SK-N-MC (cell line): ENCODE data around the gene DDX56.
"Not testable (repeated sequence)": the region's sequence is repeated elsewhere in the genome, so short reads cannot be mapped to it uniquely, and the experiment has no call there.

Experiments
- DNase-seq: peaks from one replicate; pipeline ENCODE4 v3.0.0-alpha.2; 2011; ENCODE audit warnings: low read depth, low spot score
- H3K27ac ChIP-seq: fragments of 200-600 bp; sonication (generic); 2 replicates; pipeline ENCODE4 v1.5.1; 2016; ENCODE audit warnings: mixed run types
- H3K36me3 ChIP-seq: fragments of 200-600 bp; sonication (generic); 2 replicates; pipeline ENCODE4 v1.6.1; 2017; ENCODE audit warnings: antibody characterized with exemption, low read length, mixed read lengths; ENCODE audit not compliant: insufficient read depth
- H3K4me3 ChIP-seq: fragments of 200-600 bp; sonication (generic); 2 replicates; pipeline ENCODE4 v1.5.1; 2016
- H3K9ac ChIP-seq: fragments of 200-600 bp; sonication (generic); 2 replicates; pipeline ENCODE4 v1.8.0; 2017; ENCODE audit warnings: mixed run types, mixed read lengths; ENCODE audit not compliant: insufficient read length
- H3K9me3 ChIP-seq: fragments of 200-600 bp; sonication (generic); 2 replicates; pipeline ENCODE4 v1.6.1; 2017; ENCODE audit warnings: low read depth, mild to moderate bottlenecking, antibody characterized with exemption, low read length, moderate library complexity, mixed read lengths
- EZH2 ChIP-seq: fragments of 200-600 bp; sonication (generic); IDR thresholded peaks from one replicate; pipeline ENCODE4 v1.6.1; 2017; ENCODE audit warnings: antibody characterized with exemption
- FOXP2 ChIP-seq: optimal IDR thresholded peaks from 2 replicates; pipeline ENCODE3; 2011; ENCODE audit warnings: mild to moderate bottlenecking, moderate library complexity; ENCODE audit not compliant: insufficient read depth; ENCODE audit errors: extremely low read length, control extremely low read depth
- POLR2AphosphoS5 ChIP-seq: IDR thresholded peaks from 2 replicates; pipeline ENCODE4 v1.6.1; 2012; ENCODE audit warnings: mild to moderate bottlenecking, low read depth, low read length, borderline replicate concordance

DDX56 gene

GRCh38 chr7:44603193-44603592, 29.5 kb upstream of the DDX56 start:
- H3K36me3 ChIP-seq: no peaks in the 10 kb centered on the region
- no peak for DNase-seq
- H3K4me3 ChIP-seq: no peak overlapping the region
- TF ChIP-seq POLR2AphosphoS5 (no peak), EZH2 (no peak), FOXP2 (no peak)
- H3K9me3 ChIP-seq: no peaks in the 10 kb centered on the region
- no peak overlapping the region for H3K27ac ChIP-seq
- no peak overlapping the region for H3K9ac ChIP-seq

- Histone ChIP-seq H3K9ac (no peak overlapping the region), H3K27ac (no peak overlapping the region), H3K4me3 (no peak overlapping the region), H3K36me3 (no peaks in the 10 kb centered on the region), H3K9me3 (no peaks in the 10 kb centered on the region)
- no peak for DNase-seq
- TF ChIP-seq EZH2 (no peak), POLR2AphosphoS5 (no peak), FOXP2 (no peak)
Observed at GRCh38 chr7:44602576-44602910, 28.8 kb upstream of the DDX56 start.

- H3K9ac ChIP-seq: no peak overlapping the region
- H3K36me3 ChIP-seq: no peaks in the 10 kb centered on the region
- H3K4me3 ChIP-seq: no peak overlapping the region
- no peaks in the 10 kb centered on the region for H3K9me3 ChIP-seq
- DNase-seq: no peak
- TF ChIP-seq EZH2 (no peak), FOXP2 (no peak), POLR2AphosphoS5 (no peak)
- no peak overlapping the region for H3K27ac ChIP-seq
Observed at GRCh38 chr7:44599222-44599621, 25.5 kb upstream of the DDX56 start.

- not testable (repeated sequence) for H3K9me3 ChIP-seq, H3K36me3 ChIP-seq, H3K27ac ChIP-seq, DNase-seq, H3K4me3 ChIP-seq, H3K9ac ChIP-seq
Observed at GRCh38 chr7:44597181-44597580, 23.5 kb upstream of the DDX56 start.

- Histone ChIP-seq H3K9me3 (no peaks in the 10 kb centered on the region), H3K36me3 (no peaks in the 10 kb centered on the region), H3K9ac (no peak overlapping the region), H3K27ac (no peak overlapping the region), H3K4me3 (no peak overlapping the region)
- TF ChIP-seq FOXP2: no peak
- no peak for TF ChIP-seq POLR2AphosphoS5
- no peak for TF ChIP-seq EZH2
- DNase-seq: no peak
Observed at GRCh38 chr7:44595934-44596635, 22.4 kb upstream of the DDX56 start.

- Histone ChIP-seq H3K4me3 (no peak overlapping the region), H3K9me3 (no peaks in the 10 kb centered on the region), H3K9ac (no peak overlapping the region), H3K36me3 (no peaks in the 10 kb centered on the region), H3K27ac (no peak overlapping the region)
- no peak for TF ChIP-seq FOXP2
- DNase-seq: no peak
Observed at GRCh38 chr7:44590910-44591309, 17.2 kb upstream of the DDX56 start.

- DNase-seq: no peak
Observed at GRCh38 chr7:44587843-44588711, 14.4 kb upstream of the DDX56 start.

GRCh38 chr7:44583146-44583865, 9.6 kb upstream of the DDX56 start:
- Histone ChIP-seq H3K4me3 (peak overlapping the region; percentile 83), H3K9ac (peak overlapping the region; percentile 83), H3K9me3 (no peaks in the 10 kb centered on the region), H3K36me3 (peaks cover 24% of the 10 kb centered on the region), H3K27ac (no peak overlapping the region)
- TF ChIP-seq EZH2 (no peak), POLR2AphosphoS5 (no peak)
- no peak for DNase-seq

More at GRCh38 chr7:44587843-44588711, 14.4 kb upstream of the DDX56 start:
- H3K27ac ChIP-seq: no peak overlapping the region
- TF ChIP-seq FOXP2 (no peak), EZH2 (no peak), POLR2AphosphoS5 (no peak)
- no peak overlapping the region for H3K9ac ChIP-seq
- no peaks in the 10 kb centered on the region for H3K9me3 ChIP-seq
- no peak overlapping the region for H3K4me3 ChIP-seq
- no peaks in the 10 kb centered on the region for H3K36me3 ChIP-seq
